K562 (cell line): ENCODE results near the gene RUNDC3A.

Source experiments
- EGR1 ChIP-seq: fragments of 450-650 bp; conservative IDR thresholded peaks from 2 replicates; pipeline ENCODE4 v1.6.1; 2017; ENCODE audit warnings: mild to moderate bottlenecking
- HNRNPL ChIP-seq: fragments of 200-400 bp; formaldehyde crosslinking; IDR thresholded peaks from 2 replicates; pipeline ENCODE4 v1.6.1; 2017; ENCODE audit warnings: low read depth, mild to moderate bottlenecking, low read length
- LEF1 ChIP-seq: fragments of 450-650 bp; IDR thresholded peaks from 2 replicates; pipeline ENCODE4 v1.6.1; 2016; ENCODE audit warnings: mild to moderate bottlenecking
- TAF1 ChIP-seq: IDR thresholded peaks from 2 replicates; pipeline ENCODE4 v1.6.1; 2011; ENCODE audit warnings: mild to moderate bottlenecking, low read length, moderate library complexity; ENCODE audit not compliant: insufficient read depth, control insufficient read depth, severe bottlenecking; ENCODE audit errors: extremely low read depth
- TAF9B ChIP-seq: fragments of 450-650 bp; IDR thresholded peaks from 2 replicates; pipeline ENCODE4 v1.6.1; 2018; ENCODE audit warnings: mild to moderate bottlenecking; ENCODE audit not compliant: partially characterized antibody
- TCF7L2 ChIP-seq: fragments of 150-350 bp; IDR thresholded peaks from 2 replicates; pipeline ENCODE4 v1.6.1; 2016; ENCODE audit warnings: low read depth, mild to moderate bottlenecking, low read length, moderate library complexity
- ZNF589 ChIP-seq: fragments of 200-800 bp; sonication (Bioruptor generic); IDR thresholded peaks from 2 replicates; pipeline ENCODE4 v1.6.1; 2016; ENCODE audit warnings: low read depth, missing genetic modification characterization, missing compliant biosample characterization

- TF ChIP-seq TAF9B, result no peak
- TF ChIP-seq ZNF589 (CRISPR knock-in tag), result no peak
- no peak for TF ChIP-seq LEF1
- TF ChIP-seq HNRNPL, result no peak
- no peak for TF ChIP-seq EGR1
- no peak for TF ChIP-seq TAF1
- no peak for TF ChIP-seq TCF7L2
These were observed 50.6 kb downstream of the RUNDC3A start for GRCh38 chr17:44359006-44359405.
